OCI-LY7 (cell line): ENCODE data around the gene BTBD9.

Source experiments
- CTCF ChIP-seq: fragments of 200-600 bp; sonication (generic); conservative IDR thresholded peaks from 2 replicates; pipeline ENCODE4 v1.5.1; 2014; ENCODE audit warnings: mild to moderate bottlenecking, antibody characterized with exemption, low read length, moderate library complexity, mixed read lengths
- EZH2phosphoT487 ChIP-seq: fragments of 200-600 bp; sonication (generic); IDR thresholded peaks from 2 replicates; pipeline ENCODE4 v1.6.1; 2018; ENCODE audit warnings: low read depth, borderline replicate concordance, mild to moderate bottlenecking, mixed run types, antibody characterized with exemption, low read length, moderate library complexity, mixed read lengths

- no peak for TF ChIP-seq CTCF
- no peak for TF ChIP-seq EZH2phosphoT487
Observed at GRCh38 chr6:38549180-38549579, 90.5 kb downstream of the BTBD9 start.
